IPS-15b (cell line): ENCODE measurements around the gene TAF11L4.
"Not testable (repeated sequence)": the region's sequence is repeated elsewhere in the genome, so short reads cannot be mapped to it uniquely, and the experiment has no call there.

Experiments used
- H3K27me3 ChIP-seq: one replicate; pipeline ENCODE4 v1.6.1; 2013; ENCODE audit warnings: low read length; ENCODE audit not compliant: control insufficient read depth, insufficient read depth
- H3K36me3 ChIP-seq: one replicate; pipeline ENCODE4 v1.6.1; 2013; ENCODE audit warnings: low read length; ENCODE audit not compliant: control insufficient read depth, insufficient read depth
- H3K4me1 ChIP-seq: one replicate; pipeline ENCODE4 v1.6.1; 2013; ENCODE audit warnings: mild to moderate bottlenecking, low read length; ENCODE audit not compliant: control insufficient read depth, insufficient read depth
- H3K4me3 ChIP-seq: one replicate; pipeline ENCODE4 v1.5.1; 2013; ENCODE audit warnings: low read depth, low read length
- H3K9ac ChIP-seq: one replicate; pipeline ENCODE4 v1.6.1; 2013; ENCODE audit warnings: low read depth, mild to moderate bottlenecking, low read length
- H3K9me3 ChIP-seq: one replicate; pipeline ENCODE4 v1.6.1; 2013; ENCODE audit warnings: mild to moderate bottlenecking, low read length; ENCODE audit not compliant: control insufficient read depth, insufficient read depth

The TAF11L4 gene

DNA sequence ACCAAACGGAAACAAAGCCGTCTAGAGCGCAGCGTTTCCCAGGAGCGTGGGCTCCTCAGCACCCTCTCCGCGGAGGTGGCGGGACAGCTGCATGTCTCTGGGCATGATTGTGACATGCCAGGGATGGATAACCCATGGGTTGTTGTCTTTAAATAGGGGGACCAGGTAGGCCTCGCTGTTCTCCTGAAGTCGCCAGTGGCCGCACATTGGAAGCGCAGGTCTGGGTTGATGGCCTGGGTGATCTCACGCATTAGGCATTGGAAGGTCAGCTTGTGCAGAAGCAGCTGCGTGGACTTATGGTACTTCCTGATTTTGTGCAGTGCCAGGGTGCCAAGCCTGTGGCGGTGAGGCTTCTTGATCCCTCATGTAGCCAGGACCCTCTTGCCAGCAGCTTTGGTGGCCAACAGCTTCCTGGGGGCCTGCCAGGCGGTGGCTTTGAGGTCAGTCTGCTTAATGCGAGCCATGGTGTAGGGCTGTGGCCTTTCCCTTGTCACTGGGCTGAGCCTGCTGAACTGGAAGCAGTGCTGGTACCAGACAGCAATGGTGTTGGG, 9.8 kb upstream of the TAF11L4 start:
- H3K9ac ChIP-seq: no peak overlapping the region
- H3K9me3 ChIP-seq: no peaks in the 10 kb centered on the region
- no peaks in the 10 kb centered on the region for H3K4me1 ChIP-seq
- no peaks in the 10 kb centered on the region for H3K36me3 ChIP-seq
- H3K4me3 ChIP-seq: no peak overlapping the region
- H3K27me3 ChIP-seq: no peaks in the 10 kb centered on the region

GRCh38 chr5:17517526-17517925, 4.1 kb upstream of the TAF11L4 start:
- H3K9ac ChIP-seq, H3K27me3 ChIP-seq, H3K36me3 ChIP-seq, H3K4me1 ChIP-seq, H3K4me3 ChIP-seq, H3K9me3 ChIP-seq: not testable (repeated sequence)

DNA sequence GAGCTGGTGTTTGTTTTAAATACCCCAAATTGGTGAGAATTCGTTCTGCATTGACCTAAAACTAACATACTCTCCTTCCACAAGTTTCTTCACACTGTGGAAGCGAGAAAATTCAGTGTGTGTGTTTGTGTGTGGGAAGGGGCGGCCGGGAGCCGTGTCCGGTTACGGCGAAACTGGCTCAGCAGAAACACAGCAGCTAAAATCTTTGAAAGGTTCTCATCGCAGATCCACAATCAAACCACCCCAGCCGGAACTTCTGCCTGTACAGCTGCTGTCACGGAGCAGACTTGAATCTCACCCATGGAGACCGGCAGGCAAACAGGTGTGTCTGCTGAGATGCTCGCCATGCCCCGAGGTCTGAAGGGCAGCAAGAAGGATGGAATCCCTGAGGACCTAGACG, 3.5 kb upstream of the TAF11L4 start, which contains the start of gene TAF11L3:
TSS of gene TAF11L3 (plus strand) at position 301 of the 400 bp plus-strand sequence.
- H3K27me3 ChIP-seq, H3K36me3 ChIP-seq, H3K9ac ChIP-seq, H3K4me3 ChIP-seq, H3K9me3 ChIP-seq, H3K4me1 ChIP-seq: not testable (repeated sequence)

GRCh38 chr5:17519508-17519907, 2.1 kb upstream of the TAF11L4 start:
- not testable (repeated sequence) for H3K4me1 ChIP-seq, H3K9ac ChIP-seq, H3K9me3 ChIP-seq, H3K36me3 ChIP-seq, H3K27me3 ChIP-seq, H3K4me3 ChIP-seq

DNA sequence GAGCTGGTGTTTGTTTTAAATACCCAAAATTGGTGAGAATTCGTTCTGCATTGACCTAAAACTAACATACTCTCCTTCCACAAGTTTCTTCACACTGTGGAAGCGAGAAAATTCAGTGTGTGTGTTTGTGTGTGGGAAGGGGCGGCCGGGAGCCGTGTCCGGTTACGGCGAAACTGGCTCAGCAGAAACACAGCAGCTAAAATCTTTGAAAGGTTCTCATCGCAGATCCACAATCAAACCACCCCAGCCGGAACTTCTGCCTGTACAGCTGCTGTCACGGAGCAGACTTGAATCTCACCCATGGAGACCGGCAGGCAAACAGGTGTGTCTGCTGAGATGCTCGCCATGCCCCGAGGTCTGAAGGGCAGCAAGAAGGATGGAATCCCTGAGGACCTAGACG, 3.3 kb downstream of the TAF11L4 start, which contains the start of gene TAF11L5:
TSS of gene TAF11L5 (plus strand) at position 301 of the 400 bp plus-strand sequence.
- H3K9ac ChIP-seq, H3K4me3 ChIP-seq, H3K9me3 ChIP-seq, H3K27me3 ChIP-seq, H3K36me3 ChIP-seq, H3K4me1 ChIP-seq: not testable (repeated sequence)

DNA sequence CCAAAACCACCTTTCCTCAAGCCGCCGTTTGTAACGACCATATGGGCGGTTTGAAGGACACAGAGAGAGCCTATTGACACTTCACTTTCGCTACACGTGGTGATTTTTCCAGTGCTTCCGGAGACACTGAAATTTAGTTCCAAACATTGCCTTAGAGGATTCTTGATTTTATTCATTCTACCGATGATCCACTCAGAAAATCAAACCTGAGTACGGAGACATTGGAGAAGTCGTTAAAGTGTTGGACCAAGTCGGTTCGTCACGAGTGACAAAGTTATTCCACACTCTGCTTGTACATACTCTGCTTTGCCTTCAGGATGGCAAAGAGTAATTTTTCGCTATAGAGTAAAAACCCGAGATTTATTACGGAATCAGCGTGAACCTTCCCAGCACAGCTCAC, 4.9 kb downstream of the TAF11L4 start:
- H3K9me3 ChIP-seq, H3K36me3 ChIP-seq, H3K4me1 ChIP-seq, H3K9ac ChIP-seq, H3K27me3 ChIP-seq, H3K4me3 ChIP-seq: not testable (repeated sequence)

DNA sequence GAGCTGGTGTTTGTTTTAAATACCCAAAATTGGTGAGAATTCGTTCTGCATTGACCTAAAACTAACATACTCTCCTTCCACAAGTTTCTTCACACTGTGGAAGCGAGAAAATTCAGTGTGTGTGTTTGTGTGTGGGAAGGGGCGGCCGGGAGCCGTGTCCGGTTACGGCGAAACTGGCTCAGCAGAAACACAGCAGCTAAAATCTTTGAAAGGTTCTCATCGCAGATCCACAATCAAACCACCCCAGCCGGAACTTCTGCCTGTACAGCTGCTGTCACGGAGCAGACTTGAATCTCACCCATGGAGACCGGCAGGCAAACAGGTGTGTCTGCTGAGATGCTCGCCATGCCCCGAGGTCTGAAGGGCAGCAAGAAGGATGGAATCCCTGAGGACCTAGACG, 6.8 kb downstream of the TAF11L4 start, which contains the start of gene TAF11L6:
TSS of gene TAF11L6 (plus strand) at position 301 of the 400 bp plus-strand sequence.
- not testable (repeated sequence) for H3K27me3 ChIP-seq, H3K9ac ChIP-seq, H3K4me3 ChIP-seq, H3K9me3 ChIP-seq, H3K36me3 ChIP-seq, H3K4me1 ChIP-seq
